C4-2B (cell line): Measurements from ENCODE around the gene LGR6.

Experiments
- H3K27ac ChIP-seq: fragments of 450-650 bp; 2 replicates; pipeline ENCODE4 v1.5.1; 2017
- ZFX ChIP-seq: fragments of 450-650 bp; IDR thresholded peaks from 2 replicates; pipeline ENCODE4 v1.6.1; 2017
- TF ChIP-seq, protein P1 (sequence below): fragments of 450-650 bp; conservative IDR thresholded peaks from 2 replicates; pipeline ENCODE4 v1.5.1; 2017; ENCODE audit warnings: mild to moderate bottlenecking

LGR6 gene

DNA sequence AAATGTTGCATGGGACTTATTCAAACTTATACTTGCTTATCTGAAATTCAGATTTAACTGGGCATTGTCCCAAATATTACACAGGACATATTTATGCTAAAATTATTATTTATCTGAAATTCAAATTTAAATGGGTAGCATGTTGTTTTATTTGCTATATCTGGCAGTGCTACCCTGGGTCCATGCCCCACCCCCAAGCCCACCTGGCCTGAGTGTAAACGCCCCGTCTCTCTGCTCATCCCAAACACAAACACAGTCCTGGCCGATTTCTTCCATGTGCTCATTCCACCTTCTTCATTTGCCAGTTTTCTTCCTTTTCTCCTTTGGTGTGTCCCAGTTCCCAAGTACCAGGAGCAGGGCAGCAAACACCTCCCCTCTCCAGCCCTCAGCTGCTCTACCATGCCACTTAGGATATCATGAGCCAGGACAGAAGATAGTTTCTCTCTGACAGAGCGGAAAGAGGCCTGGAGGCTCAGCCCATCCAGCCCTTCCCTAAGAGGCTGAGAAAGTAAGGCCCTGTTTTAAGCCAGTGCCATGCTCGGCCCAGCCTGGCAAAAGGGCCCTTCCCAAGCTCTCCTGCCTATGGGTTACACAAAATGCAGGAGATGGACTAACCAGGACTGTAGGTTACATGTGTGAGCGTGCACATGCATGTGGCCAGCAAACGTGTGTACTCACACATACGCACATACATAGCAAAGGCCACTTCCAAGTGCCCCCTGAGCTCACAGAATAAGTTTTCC, 78.7 kb downstream of the LGR6 start:
- no peak overlapping the region for H3K27ac ChIP-seq
- TF ChIP-seq ZFX = no peak
- TF ChIP-seq, protein P1, sequence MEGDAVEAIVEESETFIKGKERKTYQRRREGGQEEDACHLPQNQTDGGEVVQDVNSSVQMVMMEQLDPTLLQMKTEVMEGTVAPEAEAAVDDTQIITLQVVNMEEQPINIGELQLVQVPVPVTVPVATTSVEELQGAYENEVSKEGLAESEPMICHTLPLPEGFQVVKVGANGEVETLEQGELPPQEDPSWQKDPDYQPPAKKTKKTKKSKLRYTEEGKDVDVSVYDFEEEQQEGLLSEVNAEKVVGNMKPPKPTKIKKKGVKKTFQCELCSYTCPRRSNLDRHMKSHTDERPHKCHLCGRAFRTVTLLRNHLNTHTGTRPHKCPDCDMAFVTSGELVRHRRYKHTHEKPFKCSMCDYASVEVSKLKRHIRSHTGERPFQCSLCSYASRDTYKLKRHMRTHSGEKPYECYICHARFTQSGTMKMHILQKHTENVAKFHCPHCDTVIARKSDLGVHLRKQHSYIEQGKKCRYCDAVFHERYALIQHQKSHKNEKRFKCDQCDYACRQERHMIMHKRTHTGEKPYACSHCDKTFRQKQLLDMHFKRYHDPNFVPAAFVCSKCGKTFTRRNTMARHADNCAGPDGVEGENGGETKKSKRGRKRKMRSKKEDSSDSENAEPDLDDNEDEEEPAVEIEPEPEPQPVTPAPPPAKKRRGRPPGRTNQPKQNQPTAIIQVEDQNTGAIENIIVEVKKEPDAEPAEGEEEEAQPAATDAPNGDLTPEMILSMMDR = no peak

DNA sequence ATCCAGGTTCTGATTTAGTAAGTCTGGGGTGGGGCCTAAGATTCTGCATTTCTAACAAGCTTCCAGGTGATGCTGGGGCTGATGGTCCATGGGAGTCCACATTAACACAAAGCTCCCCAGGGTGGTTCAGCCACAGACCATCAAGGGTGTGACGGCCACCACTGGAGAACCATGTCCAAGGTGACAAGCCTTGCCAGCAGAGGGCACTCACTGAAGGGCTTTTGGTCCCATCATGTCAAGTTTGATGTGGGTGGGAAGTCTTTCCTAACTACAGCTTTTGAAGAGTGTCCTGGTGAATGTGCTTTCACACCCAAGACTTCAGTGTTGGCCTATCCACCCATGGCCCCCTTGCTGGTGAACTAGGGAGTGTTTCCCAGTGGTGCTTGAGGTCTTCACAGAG, 81.0 kb downstream of the LGR6 start:
- TF ChIP-seq, protein P1 = peak; percentile 67
- TF ChIP-seq ZFX = no peak
- H3K27ac ChIP-seq = no peak overlapping the region

DNA sequence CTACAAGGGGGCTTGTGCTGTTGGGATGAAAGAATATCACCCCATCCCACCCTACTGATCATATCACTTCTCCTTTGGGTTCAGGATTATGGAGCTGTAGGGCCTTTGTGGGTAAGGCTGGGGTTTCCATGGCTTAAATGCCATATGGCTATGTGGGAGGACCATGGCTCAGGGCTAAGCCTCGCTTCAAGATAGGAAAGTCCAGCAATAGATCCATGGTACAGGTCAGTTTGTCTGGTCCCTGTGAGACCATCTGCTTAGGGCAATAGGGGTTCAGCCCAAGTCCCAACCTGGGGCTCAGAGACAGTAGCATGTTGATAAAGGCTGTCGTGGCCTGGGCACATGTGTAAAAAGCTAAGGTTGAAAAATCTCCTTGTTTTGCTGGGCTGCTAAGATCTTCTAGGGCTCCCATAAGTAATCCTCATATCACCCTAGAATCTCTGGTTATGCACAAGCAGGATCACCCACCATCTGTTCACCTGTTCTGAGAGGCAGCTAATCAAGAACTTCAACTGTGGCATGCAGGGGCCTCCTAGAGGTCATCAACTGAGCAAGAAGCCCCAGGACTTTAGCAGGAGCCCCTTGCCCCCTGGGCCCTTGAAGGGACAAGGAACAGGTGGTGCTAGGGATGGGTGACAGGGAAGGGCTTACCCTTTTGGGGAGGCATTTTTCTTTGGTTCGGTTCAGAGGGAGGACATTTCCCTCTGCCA, 81.6 kb downstream of the LGR6 start:
- TF ChIP-seq ZFX = no peak
- TF ChIP-seq, protein P1 = no peak
- H3K27ac ChIP-seq = no peak overlapping the region

DNA sequence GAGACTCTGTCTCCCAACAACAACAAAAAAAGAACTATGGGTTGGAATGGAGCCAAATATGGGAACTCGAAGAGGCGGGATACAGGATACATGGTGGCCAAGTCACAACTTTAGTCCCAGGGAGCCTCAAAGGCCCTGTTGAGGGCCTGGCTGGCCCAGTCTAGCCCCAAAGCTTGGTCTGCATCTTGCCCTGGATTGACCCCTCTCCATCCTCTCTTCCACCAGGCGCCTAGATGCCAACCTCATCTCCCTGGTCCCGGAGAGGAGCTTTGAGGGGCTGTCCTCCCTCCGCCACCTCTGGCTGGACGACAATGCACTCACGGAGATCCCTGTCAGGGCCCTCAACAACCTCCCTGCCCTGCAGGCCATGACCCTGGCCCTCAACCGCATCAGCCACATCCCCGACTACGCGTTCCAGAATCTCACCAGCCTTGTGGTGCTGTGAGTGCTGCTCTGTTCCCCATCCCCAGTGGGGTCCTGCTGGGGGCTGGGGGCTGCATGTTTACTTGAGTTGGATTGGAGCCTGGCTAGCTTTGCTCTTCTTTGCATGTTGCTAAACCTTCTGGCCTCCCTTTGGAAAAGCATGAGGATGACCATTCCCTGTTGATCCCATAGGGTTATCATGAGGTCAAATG, 82.6 kb downstream of the LGR6 start:
- TF ChIP-seq ZFX = no peak
- TF ChIP-seq, protein P1 = no peak

DNA sequence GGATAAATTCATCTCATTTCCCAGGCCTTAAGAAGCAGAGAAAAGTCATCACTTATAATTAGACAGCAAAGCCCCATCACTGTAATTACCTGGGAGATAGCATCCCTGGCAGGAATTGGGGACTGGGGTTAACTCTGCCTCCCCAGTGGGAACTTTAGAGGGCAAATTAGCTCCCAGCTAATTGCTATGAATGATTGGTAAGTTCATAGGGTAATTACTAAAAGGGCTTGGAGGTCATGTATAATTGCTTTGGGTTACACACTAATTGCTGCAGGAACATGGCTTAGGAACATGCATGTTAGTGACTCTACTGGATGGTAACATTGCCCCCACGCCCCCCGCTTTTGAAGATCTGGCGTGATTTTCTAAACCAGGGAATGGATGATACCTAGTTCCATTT, 83.3 kb downstream of the LGR6 start:
- TF ChIP-seq ZFX = no peak
- TF ChIP-seq, protein P1 = no peak
- H3K27ac ChIP-seq = no peak overlapping the region

More for the DNA sequence above, 82.6 kb downstream of the LGR6 start:
- no peak overlapping the region for H3K27ac ChIP-seq

DNA sequence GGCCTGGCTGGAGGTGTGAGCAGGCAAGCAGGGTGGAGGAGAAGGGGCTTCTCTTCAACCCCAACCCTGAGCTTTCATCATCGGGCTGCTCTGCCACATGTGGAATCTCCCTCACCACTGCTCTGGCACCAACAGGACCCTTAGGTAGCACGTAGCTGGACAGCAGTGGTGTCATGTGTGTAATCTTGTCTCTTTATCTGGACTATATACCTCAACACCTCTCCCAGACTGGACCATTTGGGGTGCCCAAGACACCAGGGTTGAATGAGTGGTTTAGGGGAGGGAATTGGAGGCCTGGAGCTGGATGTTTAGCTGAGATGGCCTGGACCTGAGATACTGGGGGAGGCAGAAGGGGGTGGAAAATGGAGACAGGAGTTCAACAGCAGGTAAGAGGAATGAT, 85.2 kb downstream of the LGR6 start:
- TF ChIP-seq, protein P1 = no peak
- no peak for TF ChIP-seq ZFX
- no peak overlapping the region for H3K27ac ChIP-seq

DNA sequence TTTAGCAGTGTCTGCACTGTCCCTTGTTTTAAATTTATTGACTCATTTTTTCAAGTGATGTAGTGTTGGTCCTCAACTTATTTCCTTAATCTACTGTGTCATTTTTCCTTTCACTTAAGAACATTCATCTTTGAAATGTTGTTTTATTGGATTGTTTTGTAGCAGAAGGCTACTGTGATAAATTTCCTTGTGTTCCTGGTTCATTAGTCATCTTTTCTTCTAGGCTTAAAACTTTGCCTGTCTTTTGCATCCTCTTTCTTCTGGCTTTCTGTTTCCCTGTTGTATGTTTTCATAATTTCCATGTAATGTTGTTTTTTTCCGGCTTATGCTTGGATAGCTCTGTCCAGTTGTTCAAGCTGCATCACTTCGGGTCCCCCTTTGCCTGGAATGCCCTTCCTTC, 86.2 kb downstream of the LGR6 start:
- no peak for TF ChIP-seq ZFX
- TF ChIP-seq, protein P1 = no peak
- no peak overlapping the region for H3K27ac ChIP-seq
